GM23248 (cell line): ENCODE measurements around the gene SAGE1.
"Not testable (repeated sequence)": the region's sequence is repeated elsewhere in the genome, so short reads cannot be mapped to it uniquely, and the experiment has no call there.

Experiments used
- EZH2 ChIP-seq: fragments of 200-600 bp; sonication (generic); IDR thresholded peaks from 2 replicates; pipeline ENCODE4 v1.6.1; 2018; ENCODE audit warnings: antibody characterized with exemption, mild to moderate bottlenecking; ENCODE audit not compliant: insufficient read depth, poor library complexity, severe bottlenecking
- EZH2phosphoT487 ChIP-seq: fragments of 200-600 bp; sonication (generic); IDR thresholded peaks from 2 replicates; pipeline ENCODE4 v1.6.1; 2018; ENCODE audit warnings: antibody characterized with exemption, moderate library complexity, mild to moderate bottlenecking, low read depth; ENCODE audit not compliant: insufficient read depth

DNA sequence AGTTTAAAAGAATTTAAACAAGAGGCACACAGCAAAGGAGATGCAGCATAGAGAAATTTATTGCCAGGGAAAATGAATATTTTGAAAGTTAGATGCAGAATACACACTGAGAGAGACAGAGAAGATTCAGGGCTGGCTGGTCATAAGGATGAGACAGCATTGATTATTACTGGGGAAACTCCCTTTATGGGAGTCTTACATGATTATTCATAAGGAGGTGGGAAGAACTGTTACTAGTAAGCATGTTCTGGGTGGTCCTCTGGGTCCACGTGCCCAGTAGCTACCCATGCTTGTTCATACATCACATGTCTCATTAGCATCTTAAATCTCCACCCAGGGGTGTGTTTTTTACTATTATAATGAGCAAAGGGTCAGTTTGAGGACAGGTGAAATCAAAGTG, 27.0 kb downstream of the SAGE1 start:
- not testable (repeated sequence) for TF ChIP-seq EZH2, EZH2phosphoT487
